ENCODE measurements around the gene DIRAS2. TPM values are rescaled to one million over a fixed set of nuclear protein-coding genes. Genes with fewer than 3 reads are reported as not detected.

DIRAS2 gene
- total RNA-seq, 1 experiment from 2014 or later: 0.03 TPM

GRCh38 chr9:90637626-90638025 is 5.0 kb downstream of the DIRAS2 start:
- peaks cover 6% of the 10 kb centered on the region; the same call in 1 of the 2 replicates for H3K27me3 ChIP-seq (ENCODE audit: control insufficient read depth, insufficient read depth, low read length)
- no peaks in the 10 kb centered on the region for H3K4me1 ChIP-seq (ENCODE audit: control insufficient read depth, insufficient read depth, low read length)
- ATAC-seq: no peak
- H3K36me3 ChIP-seq (ENCODE audit: control insufficient read depth, insufficient read depth, low read length): no peaks in the 10 kb centered on the region
- no peak overlapping the region for H3K4me3 ChIP-seq (ENCODE audit: low read depth in 2 of 2, low read length in 2 of 2)
- TF ChIP-seq CTCF (IDR thresholded peaks at IDR 0.05) (no peak), SIN3A (IDR thresholded peaks at IDR 0.05; ENCODE audit: borderline replicate concordance, insufficient read depth, low read depth, low read length) (no peak), REST (IDR thresholded peaks at IDR 0.05; ENCODE audit: insufficient read depth in 1 of 2, low read depth in 2 of 2, low read length in 1 of 2) (no peak), POLR2AphosphoS5 (IDR thresholded peaks at IDR 0.05; ENCODE audit: low read depth, low read length) (no peak), TCF7L2 (IDR thresholded peaks at IDR 0.05; ENCODE audit: low read depth, low read length) (no peak)
- H3K27ac ChIP-seq (ENCODE audit: low read length): no peak overlapping the region
- H3K9me3 ChIP-seq (ENCODE audit: control insufficient read depth, insufficient read depth, low read depth, low read length): no peaks in the 10 kb centered on the region
- CTCF ChIA-PET: no interaction called here
- no TSS peak for BruUV-seq (replicated peaks)
- no peak for DNase-seq (ENCODE audit: low read depth, low spot score)
- in situ Hi-C loops (cut with HindIII; ENCODE audit: low pct_unique_long_range_greater_than_20kb, low sequenced_read_pairs): no loop called here
- intact Hi-C loops (cut with micrococcal nuclease; ENCODE audit: unreplicated experiment): no loop called here
- POLR2A ChIA-PET: no interaction called here

GRCh38 chr9:90632647-90633207 is 9.9 kb downstream of the DIRAS2 start:
- Histone ChIP-seq H3K9me3 (ENCODE audit: control insufficient read depth, insufficient read depth, low read depth, low read length) (no peaks in the 10 kb centered on the region), H3K36me3 (ENCODE audit: control insufficient read depth, insufficient read depth, low read length) (no peaks in the 10 kb centered on the region), H3K27ac (ENCODE audit: low read length) (no peak overlapping the region), H3K27me3 (ENCODE audit: control insufficient read depth, insufficient read depth, low read length) (no peaks in the 10 kb centered on the region), H3K4me1 (ENCODE audit: control insufficient read depth, insufficient read depth, low read length) (no peaks in the 10 kb centered on the region), H3K4me3 (ENCODE audit: low read depth in 2 of 2, low read length in 2 of 2) (no peak overlapping the region)
- no peak for TF ChIP-seq POLR2AphosphoS5 (IDR thresholded peaks at IDR 0.05; ENCODE audit: low read depth, low read length)
- TF ChIP-seq REST (IDR thresholded peaks at IDR 0.05; ENCODE audit: insufficient read depth in 1 of 2, low read depth in 2 of 2, low read length in 1 of 2): no peak
- TF ChIP-seq CTCF (IDR thresholded peaks at IDR 0.05): no peak
- no peak for TF ChIP-seq TCF7L2 (IDR thresholded peaks at IDR 0.05; ENCODE audit: low read depth, low read length)
- no peak for TF ChIP-seq SIN3A (IDR thresholded peaks at IDR 0.05; ENCODE audit: borderline replicate concordance, insufficient read depth, low read depth, low read length)
- no peak for ATAC-seq
- in situ Hi-C loops (cut with HindIII; ENCODE audit: low pct_unique_long_range_greater_than_20kb, low sequenced_read_pairs) (no loop called here), intact Hi-C loops (cut with micrococcal nuclease; ENCODE audit: unreplicated experiment) (no loop called here)
- POLR2A ChIA-PET: no interaction called here
- no peak for DNase-seq (ENCODE audit: low read depth, low spot score)
- CTCF ChIA-PET: no interaction called here
- BruUV-seq (replicated peaks): no TSS peak

Measured in Panc1 (cell line).